ENCODE results near the gene ZNF100.

GRCh38 chr19:21749090-21749489 is 18.3 kb downstream of the ZNF100 start:
- no peak for TF ChIP-seq POLR2AphosphoS5 (IDR thresholded peaks at IDR 0.05; ENCODE audit: low read depth, low read length)
- TF ChIP-seq CHD2 (IDR thresholded peaks at IDR 0.05; ENCODE audit: low read length, partially characterized antibody), result no peak
- TF ChIP-seq RAD21 (IDR thresholded peaks at IDR 0.05; ENCODE audit: low read length), result no peak
- TF ChIP-seq, protein P1, sequence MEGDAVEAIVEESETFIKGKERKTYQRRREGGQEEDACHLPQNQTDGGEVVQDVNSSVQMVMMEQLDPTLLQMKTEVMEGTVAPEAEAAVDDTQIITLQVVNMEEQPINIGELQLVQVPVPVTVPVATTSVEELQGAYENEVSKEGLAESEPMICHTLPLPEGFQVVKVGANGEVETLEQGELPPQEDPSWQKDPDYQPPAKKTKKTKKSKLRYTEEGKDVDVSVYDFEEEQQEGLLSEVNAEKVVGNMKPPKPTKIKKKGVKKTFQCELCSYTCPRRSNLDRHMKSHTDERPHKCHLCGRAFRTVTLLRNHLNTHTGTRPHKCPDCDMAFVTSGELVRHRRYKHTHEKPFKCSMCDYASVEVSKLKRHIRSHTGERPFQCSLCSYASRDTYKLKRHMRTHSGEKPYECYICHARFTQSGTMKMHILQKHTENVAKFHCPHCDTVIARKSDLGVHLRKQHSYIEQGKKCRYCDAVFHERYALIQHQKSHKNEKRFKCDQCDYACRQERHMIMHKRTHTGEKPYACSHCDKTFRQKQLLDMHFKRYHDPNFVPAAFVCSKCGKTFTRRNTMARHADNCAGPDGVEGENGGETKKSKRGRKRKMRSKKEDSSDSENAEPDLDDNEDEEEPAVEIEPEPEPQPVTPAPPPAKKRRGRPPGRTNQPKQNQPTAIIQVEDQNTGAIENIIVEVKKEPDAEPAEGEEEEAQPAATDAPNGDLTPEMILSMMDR (IDR thresholded peaks at IDR 0.05), result no peak
- no peak for TF ChIP-seq YY1 (IDR thresholded peaks at IDR 0.05; ENCODE audit: low read depth)
- TF ChIP-seq RFX5 (IDR thresholded peaks at IDR 0.05; ENCODE audit: low read length), result no peak
- no peak for TF ChIP-seq TEAD4 (IDR thresholded peaks at IDR 0.05; ENCODE audit: borderline replicate concordance, insufficient read depth)
- TF ChIP-seq EZH2phosphoT487 (IDR thresholded peaks at IDR 0.05; ENCODE audit: borderline replicate concordance, low read depth), result no peak
- no peak for TF ChIP-seq EP300 (IDR thresholded peaks at IDR 0.05; ENCODE audit: borderline replicate concordance in 1 of 2, low read depth in 1 of 2, low read length in 1 of 2)

Data from SK-N-SH (cell line).